ENCODE data around the gene SLAMF6. TPM values are rescaled to one million over a fixed set of nuclear protein-coding genes. Genes with fewer than 3 reads are reported as not detected.

SLAMF6 gene
- total RNA-seq, 1 experiment from 2014 or later: not detected

DNA sequence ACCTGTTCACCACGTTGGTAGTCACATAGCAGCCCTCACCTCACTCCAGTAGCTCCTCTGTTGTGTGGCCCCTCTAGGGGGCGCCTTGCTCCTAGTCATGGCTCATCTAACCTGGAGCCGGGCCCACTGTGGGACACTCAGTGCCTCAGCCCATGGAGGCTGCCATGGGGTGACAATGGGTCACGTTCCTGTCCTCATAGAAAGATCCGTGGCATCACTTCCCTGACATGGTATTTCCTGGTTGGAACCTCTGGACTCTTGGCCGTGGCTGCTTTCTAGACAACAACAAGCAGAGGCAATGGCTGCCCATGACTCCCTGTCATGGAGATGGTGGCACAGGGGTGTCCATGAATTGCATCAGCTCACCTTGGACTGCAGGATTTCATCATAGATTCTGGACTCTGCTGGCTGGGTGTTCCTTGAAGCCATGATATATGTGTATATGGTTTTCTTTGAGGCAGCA, 27.5 kb upstream of the SLAMF6 start:
- Histone ChIP-seq H3K4me1 (ENCODE audit: insufficient read depth, low read length, poor library complexity, severe bottlenecking) (no peaks in the 10 kb centered on the region), H3K9me3 (ENCODE audit: low read depth, low read length, poor library complexity, severe bottlenecking) (no peaks in the 10 kb centered on the region), H3K36me3 (ENCODE audit: insufficient read depth, low read length, poor library complexity, severe bottlenecking) (no peaks in the 10 kb centered on the region), H3K27me3 (replicated peaks; ENCODE audit: insufficient read depth, low read depth, low read length, poor library complexity) (peaks cover 3% of the 10 kb centered on the region), H3K4me3 (ENCODE audit: low read depth, low read length, poor library complexity, severe bottlenecking) (no peak overlapping the region), H3K27ac (ENCODE audit: low read depth, low read length, poor library complexity, severe bottlenecking) (no peak overlapping the region)
- intact Hi-C loops (cut with micrococcal nuclease; ENCODE audit: unreplicated experiment): no loop called here
- TF ChIP-seq EZH2 (IDR thresholded peaks at IDR 0.05; ENCODE audit: borderline replicate concordance, low read depth, low read length, poor library complexity, severe bottlenecking): no peak
- TF ChIP-seq, protein P1, sequence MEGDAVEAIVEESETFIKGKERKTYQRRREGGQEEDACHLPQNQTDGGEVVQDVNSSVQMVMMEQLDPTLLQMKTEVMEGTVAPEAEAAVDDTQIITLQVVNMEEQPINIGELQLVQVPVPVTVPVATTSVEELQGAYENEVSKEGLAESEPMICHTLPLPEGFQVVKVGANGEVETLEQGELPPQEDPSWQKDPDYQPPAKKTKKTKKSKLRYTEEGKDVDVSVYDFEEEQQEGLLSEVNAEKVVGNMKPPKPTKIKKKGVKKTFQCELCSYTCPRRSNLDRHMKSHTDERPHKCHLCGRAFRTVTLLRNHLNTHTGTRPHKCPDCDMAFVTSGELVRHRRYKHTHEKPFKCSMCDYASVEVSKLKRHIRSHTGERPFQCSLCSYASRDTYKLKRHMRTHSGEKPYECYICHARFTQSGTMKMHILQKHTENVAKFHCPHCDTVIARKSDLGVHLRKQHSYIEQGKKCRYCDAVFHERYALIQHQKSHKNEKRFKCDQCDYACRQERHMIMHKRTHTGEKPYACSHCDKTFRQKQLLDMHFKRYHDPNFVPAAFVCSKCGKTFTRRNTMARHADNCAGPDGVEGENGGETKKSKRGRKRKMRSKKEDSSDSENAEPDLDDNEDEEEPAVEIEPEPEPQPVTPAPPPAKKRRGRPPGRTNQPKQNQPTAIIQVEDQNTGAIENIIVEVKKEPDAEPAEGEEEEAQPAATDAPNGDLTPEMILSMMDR (conservative IDR thresholded peaks at IDR 0.05; ENCODE audit: low read depth, low read length): peak; percentile 52
- ChIA-PET POLR2A (ENCODE audit: low non-redundant PET) (no interaction called here), CTCF (interaction anchor here (0.5 to 0.6 kb wide), 2 partner anchors 440 to 452 kb away, joined by 5 to 9 read pairs; no protein-coding TSS in a partner anchor)
- no TSS peak for BruUV-seq (replicated peaks)
- peak; percentile 30 for DNase-seq (ENCODE audit: low spot score)

DNA sequence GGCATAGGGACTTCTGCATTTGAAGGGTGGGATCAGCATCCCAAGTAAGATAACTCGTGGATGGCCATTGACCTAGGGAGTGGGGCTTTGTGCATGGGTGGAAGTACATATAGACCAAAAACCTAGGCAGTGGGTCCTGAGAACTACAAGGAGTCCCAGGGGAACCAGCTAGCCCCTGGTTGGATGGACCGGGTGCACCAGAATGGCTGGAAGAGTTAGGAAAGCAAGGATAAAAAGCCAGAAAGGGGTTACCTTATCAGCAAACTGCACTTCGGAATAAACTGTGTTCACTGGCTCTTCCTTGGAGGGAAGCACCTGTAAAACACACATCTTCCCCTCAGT, 26.6 kb upstream of the SLAMF6 start:
- POLR2A ChIA-PET (ENCODE audit: low non-redundant PET): no interaction called here
- no TSS peak for BruUV-seq (replicated peaks)
- H3K4me3 ChIP-seq (ENCODE audit: low read depth, low read length, poor library complexity, severe bottlenecking): no peak overlapping the region
- H3K4me1 ChIP-seq (ENCODE audit: insufficient read depth, low read length, poor library complexity, severe bottlenecking): no peaks in the 10 kb centered on the region
- intact Hi-C loops (cut with micrococcal nuclease; ENCODE audit: unreplicated experiment): loop anchor here (10.0 kb wide), 1 partner anchor 135 kb away; no protein-coding TSS in a partner anchor
- no peaks in the 10 kb centered on the region for H3K9me3 ChIP-seq (ENCODE audit: low read depth, low read length, poor library complexity, severe bottlenecking)
- no peak for TF ChIP-seq EZH2 (IDR thresholded peaks at IDR 0.05; ENCODE audit: borderline replicate concordance, low read depth, low read length, poor library complexity, severe bottlenecking)
- TF ChIP-seq, protein P1 (conservative IDR thresholded peaks at IDR 0.05; ENCODE audit: low read depth, low read length): no peak
- DNase-seq (ENCODE audit: low spot score): no peak
- H3K27ac ChIP-seq (ENCODE audit: low read depth, low read length, poor library complexity, severe bottlenecking): no peak overlapping the region
- CTCF ChIA-PET: no interaction called here
- H3K36me3 ChIP-seq (ENCODE audit: insufficient read depth, low read length, poor library complexity, severe bottlenecking): no peaks in the 10 kb centered on the region
- H3K27me3 ChIP-seq (replicated peaks; ENCODE audit: insufficient read depth, low read depth, low read length, poor library complexity): no peaks in the 10 kb centered on the region

DNA sequence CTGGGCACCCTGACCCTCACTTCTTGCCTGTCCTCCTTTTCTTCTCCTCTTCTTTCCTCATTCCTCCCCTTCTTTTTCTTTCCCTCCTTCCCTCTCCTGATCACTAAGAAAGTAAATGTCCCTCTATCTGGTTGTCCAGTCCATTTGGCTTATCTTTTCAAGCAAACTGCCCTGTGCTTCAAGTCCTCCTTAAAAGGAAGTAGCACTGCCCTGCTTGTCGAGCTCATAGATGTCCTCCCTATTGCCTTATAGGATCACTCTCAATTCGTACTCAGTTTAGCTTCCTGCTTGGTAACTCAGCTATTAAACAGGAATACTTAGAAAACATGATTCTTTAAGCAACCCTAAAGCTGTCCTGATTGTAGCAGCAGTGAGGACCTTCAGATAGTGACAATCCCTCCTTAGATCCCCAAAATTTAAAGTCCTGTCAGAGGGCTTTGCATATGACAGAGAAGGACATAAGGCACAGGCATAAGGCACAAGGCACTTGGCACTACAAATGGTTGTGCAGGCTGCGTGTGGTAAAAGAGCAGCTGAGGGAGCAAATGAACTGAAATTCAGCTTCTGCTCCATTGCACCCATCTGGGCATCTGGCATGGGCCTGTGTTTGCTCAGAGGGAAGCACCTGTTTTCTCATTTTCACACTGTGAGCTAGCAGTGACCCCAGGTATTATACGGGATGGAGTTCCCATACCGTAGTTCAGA, 26.1 kb upstream of the SLAMF6 start:
- no peaks in the 10 kb centered on the region for H3K9me3 ChIP-seq (ENCODE audit: low read depth, low read length, poor library complexity, severe bottlenecking)
- TF ChIP-seq EZH2 (IDR thresholded peaks at IDR 0.05; ENCODE audit: borderline replicate concordance, low read depth, low read length, poor library complexity, severe bottlenecking): no peak
- TF ChIP-seq, protein P1 (conservative IDR thresholded peaks at IDR 0.05; ENCODE audit: low read depth, low read length): no peak
- ChIA-PET POLR2A (ENCODE audit: low non-redundant PET) (no interaction called here), CTCF (no interaction called here)
- no peaks in the 10 kb centered on the region for H3K27me3 ChIP-seq (replicated peaks; ENCODE audit: insufficient read depth, low read depth, low read length, poor library complexity)
- intact Hi-C loops (cut with micrococcal nuclease; ENCODE audit: unreplicated experiment): loop anchor here (10.0 kb wide), 1 partner anchor 136 kb away; no protein-coding TSS in a partner anchor
- no peak overlapping the region for H3K4me3 ChIP-seq (ENCODE audit: low read depth, low read length, poor library complexity, severe bottlenecking)
- DNase-seq (ENCODE audit: low spot score): no peak
- BruUV-seq (replicated peaks): no TSS peak
- H3K36me3 ChIP-seq (ENCODE audit: insufficient read depth, low read length, poor library complexity, severe bottlenecking): no peaks in the 10 kb centered on the region
- H3K4me1 ChIP-seq (ENCODE audit: insufficient read depth, low read length, poor library complexity, severe bottlenecking): no peaks in the 10 kb centered on the region
- no peak overlapping the region for H3K27ac ChIP-seq (ENCODE audit: low read depth, low read length, poor library complexity, severe bottlenecking)
